WI38 (cell line): ENCODE measurements around the gene NTNG1.

ENCODE experiments used
- H3K4me3 ChIP-seq: 2 replicates; pipeline ENCODE4 v1.5.1; 2011; ENCODE audit warnings: low read depth, mild to moderate bottlenecking, control low read depth, low read length
- CTCF ChIP-seq: IDR thresholded peaks from 2 replicates; pipeline ENCODE4 v1.5.1; 2012; ENCODE audit warnings: low read depth, mild to moderate bottlenecking, control low read depth, low read length

NTNG1 gene

GRCh38 chr1:107432108-107432507 is 291.3 kb downstream of the NTNG1 start:
- no peak for TF ChIP-seq CTCF
- no peak overlapping the region for H3K4me3 ChIP-seq

GRCh38 chr1:107433068-107433467 is 292.2 kb downstream of the NTNG1 start:
- no peak overlapping the region for H3K4me3 ChIP-seq
- TF ChIP-seq CTCF = no peak

- TF ChIP-seq CTCF = no peak
- H3K4me3 ChIP-seq = no peak overlapping the region
Measured at GRCh38 chr1:107433635-107434360, 293.0 kb downstream of the NTNG1 start.

- no peak for TF ChIP-seq CTCF
- no peak overlapping the region for H3K4me3 ChIP-seq
Measured at GRCh38 chr1:107434361-107434693, 293.5 kb downstream of the NTNG1 start.

GRCh38 chr1:107436552-107437241 is 295.9 kb downstream of the NTNG1 start:
- no peak overlapping the region for H3K4me3 ChIP-seq
- no peak for TF ChIP-seq CTCF

- no peak for TF ChIP-seq CTCF
- H3K4me3 ChIP-seq = no peak overlapping the region
Measured at GRCh38 chr1:107439567-107439966, 298.7 kb downstream of the NTNG1 start.

GRCh38 chr1:107442551-107442950 is 301.7 kb downstream of the NTNG1 start:
- TF ChIP-seq CTCF = no peak
- no peak overlapping the region for H3K4me3 ChIP-seq
